Right renal cortex interstitium (tissue), 3 donors: ENCODE measurements around the gene TMEM239. TPM values are rescaled to one million over a fixed set of nuclear protein-coding genes. Genes with fewer than 3 reads are reported as not detected.
"Not testable (repeated sequence)": the region's sequence is repeated elsewhere in the genome, so short reads cannot be mapped to it uniquely, and the experiment has no call there.

Experiments
- DNase-seq, 3 donors: peaks; one replicate each; pipeline ENCODE4 v3.0.0-alpha.2; 2013; ENCODE audit warnings: low read depth in 3 of 3, low spot score in 2 of 3
- polyA plus RNA-seq, 3 donors: library from polyadenylated mRNA; unstranded; fragments of 120-200 nt; gene quantifications; one replicate each; pipeline ENCODE4 v1.2.1, GENCODE V29; 2013; ENCODE audit not compliant: insufficient read length in 3 of 3

TMEM239 gene
- polyA plus RNA-seq, 3 donors = 0.04 TPM; not detected in 2

- DNase-seq = no peak
Measured at GRCh38 chr20:2817891-2818595, 1.9 kb downstream of the TMEM239 start.

- no peak for DNase-seq
Measured at GRCh38 chr20:2820084-2820895, 4.1 kb downstream of the TMEM239 start.

GRCh38 chr20:2820896-2821869 lies 5.0 kb downstream of the TMEM239 start:
- DNase-seq = no peak

GRCh38 chr20:2822073-2822472 lies 5.9 kb downstream of the TMEM239 start:
- no peak for DNase-seq

GRCh38 chr20:2825761-2826160 lies 9.6 kb downstream of the TMEM239 start:
- no peak for DNase-seq

- no peak for DNase-seq
Measured at GRCh38 chr20:2826655-2827054, 10.5 kb downstream of the TMEM239 start.

GRCh38 chr20:2829376-2829775 lies 13.2 kb downstream of the TMEM239 start:
- no peak for DNase-seq

- not testable (repeated sequence) for DNase-seq
Measured at GRCh38 chr20:2831206-2831605, 15.0 kb downstream of the TMEM239 start.

GRCh38 chr20:2833761-2834160 lies 17.6 kb downstream of the TMEM239 start:
- DNase-seq = no peak

GRCh38 chr20:2834401-2835110 lies 18.4 kb downstream of the TMEM239 start:
- no peak for DNase-seq

GRCh38 chr20:2835331-2835796 lies 19.2 kb downstream of the TMEM239 start:
- DNase-seq = no peak

GRCh38 chr20:2836035-2836434 lies 19.9 kb downstream of the TMEM239 start:
- DNase-seq = no peak

- no peak for DNase-seq
Measured at GRCh38 chr20:2837221-2837960, 21.2 kb downstream of the TMEM239 start.

- no peak for DNase-seq
Measured at GRCh38 chr20:2838170-2838797, 22.1 kb downstream of the TMEM239 start.

GRCh38 chr20:2838847-2839671 lies 22.9 kb downstream of the TMEM239 start:
- no peak for DNase-seq

GRCh38 chr20:2839732-2840137 lies 23.6 kb downstream of the TMEM239 start:
- no peak for DNase-seq

GRCh38 chr20:2840138-2840966 lies 24.2 kb downstream of the TMEM239 start, which contains the start of the genes PCED1A and VPS16:
TSS of gene PCED1A (minus strand) at chr20:2840655. CDS start at chr20:2839912, 743 bp downstream.
TSS of gene VPS16 (plus strand) at chr20:2840745. CDS start at chr20:2840775, 30 bp downstream.
- peak; percentile 70 to 77 (median 76) for DNase-seq
